Astrocyte (in vitro differentiated cells and primary cell): ENCODE results near the gene TH. TPM values are rescaled to one million over a fixed set of nuclear protein-coding genes. Genes with fewer than 3 reads are reported as not detected.

Experiments used
- DNase-seq: peaks from one replicate; pipeline ENCODE4 v3.0.0-alpha.2; 2010; ENCODE audit warnings: low read depth
- FAIRE-seq: peaks from 2 replicates; lab custom pipeline; 2011; peaks lifted over from hg19 to GRCh38; lab: Jason Lieb, UNC
- H2AFZ ChIP-seq: 2 replicates; pipeline ENCODE4 v1.6.0; 2012; ENCODE audit warnings: low read depth, low read length, inconsistent platforms
- H3K27ac ChIP-seq: 2 replicates; pipeline ENCODE4 v1.5.1; 2011; ENCODE audit warnings: low read depth, low read length, inconsistent platforms
- H3K27me3 ChIP-seq: 2 replicates; pipeline ENCODE4 v1.6.0; 2011; ENCODE audit warnings: low read length, inconsistent platforms; ENCODE audit not compliant: insufficient read depth
- H3K36me3 ChIP-seq: 2 replicates; pipeline ENCODE4 v1.5.1; 2011; ENCODE audit warnings: low read length, inconsistent platforms; ENCODE audit not compliant: insufficient read depth
- H3K4me1 ChIP-seq: 2 replicates; pipeline ENCODE4 v1.5.1; 2011; ENCODE audit warnings: low read length, inconsistent platforms; ENCODE audit not compliant: insufficient read depth
- H3K4me2 ChIP-seq: 2 replicates; pipeline ENCODE4 v1.6.0; 2012; ENCODE audit warnings: low read length, inconsistent platforms
- H3K4me3 ChIP-seq: 2 replicates; pipeline ENCODE4 v1.5.1; 2011; ENCODE audit warnings: low read depth, mild to moderate bottlenecking, low read length, inconsistent platforms; ENCODE audit not compliant: insufficient read depth
- H3K79me2 ChIP-seq: 2 replicates; pipeline ENCODE4 v1.6.0; 2012; ENCODE audit warnings: mild to moderate bottlenecking, low read length, inconsistent platforms; ENCODE audit not compliant: insufficient read depth
- H3K9ac ChIP-seq: 2 replicates; pipeline ENCODE4 v1.6.0; 2012; ENCODE audit warnings: mild to moderate bottlenecking, low read length, inconsistent platforms
- H3K9me3 ChIP-seq: 2 replicates; pipeline ENCODE4 v1.5.1; 2012; ENCODE audit warnings: low read depth, mild to moderate bottlenecking, low read length, inconsistent platforms; ENCODE audit not compliant: insufficient read depth
- H4K20me1 ChIP-seq: 2 replicates; pipeline ENCODE4 v1.6.0; 2012; ENCODE audit warnings: low read length, inconsistent platforms; ENCODE audit not compliant: insufficient read depth
- H3K27ac Mint-ChIP-seq: one replicate; pipeline ENCODE4 v1.8.0; 2021; ENCODE audit warnings: mild to moderate bottlenecking, mixed read lengths; ENCODE audit not compliant: unreplicated experiment
- H3K27me3 Mint-ChIP-seq: one replicate; pipeline ENCODE4 v1.8.0; 2021; ENCODE audit warnings: low read depth, mixed read lengths; ENCODE audit not compliant: unreplicated experiment
- H3K36me3 Mint-ChIP-seq: one replicate; pipeline ENCODE4 v1.8.0; 2021; ENCODE audit warnings: low read depth, mixed read lengths; ENCODE audit not compliant: unreplicated experiment
- H3K4me1 Mint-ChIP-seq: one replicate; pipeline ENCODE4 v1.8.0; 2021; ENCODE audit warnings: low read depth, mixed read lengths; ENCODE audit not compliant: unreplicated experiment
- H3K4me3 Mint-ChIP-seq: one replicate; pipeline ENCODE4 v1.8.0; 2021; ENCODE audit warnings: mild to moderate bottlenecking, moderate library complexity, mixed read lengths; ENCODE audit not compliant: unreplicated experiment
- H3K9me3 Mint-ChIP-seq: one replicate; pipeline ENCODE4 v1.8.0; 2021; ENCODE audit warnings: mild to moderate bottlenecking, mixed read lengths; ENCODE audit not compliant: unreplicated experiment
- EZH2 ChIP-seq: IDR thresholded peaks from 2 replicates; pipeline ENCODE4 v1.6.1; 2012; ENCODE audit warnings: mild to moderate bottlenecking, low read length, inconsistent platforms; ENCODE audit not compliant: insufficient read depth
- total RNA-seq: library from RNA; stranded (reverse); gene quantifications from 2 replicates; pipeline ENCODE4 v1.2.1, GENCODE V29; 2021
- TF ChIP-seq, protein P1 (sequence below): IDR thresholded peaks from 2 replicates; pipeline ENCODE4 v1.5.1; 2011; ENCODE audit warnings: low read depth, mild to moderate bottlenecking, inconsistent platforms, low read length, moderate library complexity; ENCODE audit not compliant: insufficient read depth

TH gene
- total RNA-seq, 1 donor from 2014 or later = not detected

DNA sequence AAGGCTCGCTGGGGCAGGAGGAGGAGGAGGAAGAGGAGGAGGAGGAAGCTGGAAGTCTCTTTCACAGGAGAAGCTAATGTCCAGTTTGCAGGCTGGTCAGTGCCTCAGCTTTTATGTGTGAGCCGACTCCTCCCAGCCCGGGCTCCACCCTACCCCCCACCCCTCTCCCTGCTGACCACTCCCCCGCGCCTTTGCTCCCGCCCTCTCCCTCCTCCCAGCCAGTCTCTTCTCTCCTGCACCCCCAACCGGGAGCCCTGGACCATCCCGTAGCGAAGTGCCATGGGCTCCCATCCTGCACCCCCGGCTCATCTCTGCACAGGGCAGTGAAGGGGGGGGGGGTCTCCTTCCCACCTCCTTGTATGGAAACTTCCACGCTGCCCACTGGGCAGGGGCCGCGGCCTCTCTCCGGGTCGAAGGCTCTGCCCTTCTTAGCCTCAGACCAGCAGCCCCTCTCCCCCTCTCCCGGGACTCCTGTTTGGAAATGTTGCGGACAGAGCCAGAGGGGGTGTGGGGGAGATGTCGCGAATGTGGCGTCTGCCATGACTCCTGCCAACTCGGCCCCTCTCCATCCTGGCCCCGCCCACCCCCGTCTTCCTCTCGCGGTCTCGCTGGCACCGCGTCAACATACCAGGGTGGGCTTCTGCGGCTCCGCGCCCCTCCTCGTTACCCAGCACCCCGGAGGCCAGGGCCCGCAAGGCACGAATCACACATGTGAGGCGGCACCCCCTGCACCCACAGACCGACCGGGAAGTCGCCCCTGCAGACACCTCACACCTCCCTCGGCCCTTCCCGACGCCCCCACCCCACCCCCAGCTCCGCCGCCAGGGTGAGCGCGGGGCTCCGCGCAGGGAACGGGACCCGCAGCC, 34.2 kb downstream of the TH start:
- H3K4me1 Mint-ChIP-seq = no peaks in the 10 kb centered on the region
- Histone ChIP-seq H3K79me2 (no peaks in the 10 kb centered on the region), H4K20me1 (peaks cover 8% of the 10 kb centered on the region), H3K4me2 (peak overlapping the region; percentile 79), H3K27me3 (peaks cover 34% of the 10 kb centered on the region), H3K4me3 (peak overlapping the region; percentile 10), H3K9ac (no peak overlapping the region), H3K4me1 (no peaks in the 10 kb centered on the region), H3K9me3 (no peaks in the 10 kb centered on the region), H3K36me3 (no peaks in the 10 kb centered on the region), H3K27ac (no peak overlapping the region), H2AFZ (peak overlapping the region; percentile 47)
- no peaks in the 10 kb centered on the region for H3K9me3 Mint-ChIP-seq
- peaks cover 30% of the 10 kb centered on the region for H3K27me3 Mint-ChIP-seq
- H3K4me3 Mint-ChIP-seq = peak overlapping the region; percentile 80
- FAIRE-seq (no peak), DNase-seq (peak; percentile 18)
- TF ChIP-seq, protein P1, sequence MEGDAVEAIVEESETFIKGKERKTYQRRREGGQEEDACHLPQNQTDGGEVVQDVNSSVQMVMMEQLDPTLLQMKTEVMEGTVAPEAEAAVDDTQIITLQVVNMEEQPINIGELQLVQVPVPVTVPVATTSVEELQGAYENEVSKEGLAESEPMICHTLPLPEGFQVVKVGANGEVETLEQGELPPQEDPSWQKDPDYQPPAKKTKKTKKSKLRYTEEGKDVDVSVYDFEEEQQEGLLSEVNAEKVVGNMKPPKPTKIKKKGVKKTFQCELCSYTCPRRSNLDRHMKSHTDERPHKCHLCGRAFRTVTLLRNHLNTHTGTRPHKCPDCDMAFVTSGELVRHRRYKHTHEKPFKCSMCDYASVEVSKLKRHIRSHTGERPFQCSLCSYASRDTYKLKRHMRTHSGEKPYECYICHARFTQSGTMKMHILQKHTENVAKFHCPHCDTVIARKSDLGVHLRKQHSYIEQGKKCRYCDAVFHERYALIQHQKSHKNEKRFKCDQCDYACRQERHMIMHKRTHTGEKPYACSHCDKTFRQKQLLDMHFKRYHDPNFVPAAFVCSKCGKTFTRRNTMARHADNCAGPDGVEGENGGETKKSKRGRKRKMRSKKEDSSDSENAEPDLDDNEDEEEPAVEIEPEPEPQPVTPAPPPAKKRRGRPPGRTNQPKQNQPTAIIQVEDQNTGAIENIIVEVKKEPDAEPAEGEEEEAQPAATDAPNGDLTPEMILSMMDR = no peak
- peak; percentile 50 for TF ChIP-seq EZH2
- peak overlapping the region; percentile 34 for H3K27ac Mint-ChIP-seq
- no peaks in the 10 kb centered on the region for H3K36me3 Mint-ChIP-seq

DNA sequence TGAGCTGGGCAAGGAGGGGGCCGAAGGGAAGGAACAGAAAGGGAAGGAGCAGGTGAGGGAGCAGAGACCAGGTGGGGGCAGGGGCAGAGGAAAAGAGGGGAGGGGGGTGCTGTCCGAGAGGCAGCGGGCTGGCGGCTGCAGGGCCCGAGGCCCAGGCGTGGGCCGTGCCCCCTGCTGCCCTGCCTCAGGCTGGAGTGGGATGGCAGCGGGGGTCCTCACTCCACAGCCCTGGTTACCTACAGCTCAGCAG, 34.7 kb downstream of the TH start:
- Mint-ChIP-seq H3K27ac (no peak overlapping the region), H3K36me3 (no peaks in the 10 kb centered on the region), H3K9me3 (no peaks in the 10 kb centered on the region), H3K4me1 (no peaks in the 10 kb centered on the region), H3K4me3 (no peak overlapping the region), H3K27me3 (peaks cover 28% of the 10 kb centered on the region)
- Histone ChIP-seq H3K27ac (no peak overlapping the region), H3K4me3 (no peak overlapping the region), H3K27me3 (peaks cover 28% of the 10 kb centered on the region), H3K79me2 (no peaks in the 10 kb centered on the region), H3K36me3 (no peaks in the 10 kb centered on the region), H4K20me1 (peaks cover 4% of the 10 kb centered on the region), H3K9ac (no peak overlapping the region), H3K9me3 (no peaks in the 10 kb centered on the region), H3K4me2 (peak overlapping the region; percentile 79), H3K4me1 (no peaks in the 10 kb centered on the region), H2AFZ (peak overlapping the region; percentile 47)
- FAIRE-seq (no peak), DNase-seq (no peak)
- no peak for TF ChIP-seq EZH2
- TF ChIP-seq, protein P1 = no peak

DNA sequence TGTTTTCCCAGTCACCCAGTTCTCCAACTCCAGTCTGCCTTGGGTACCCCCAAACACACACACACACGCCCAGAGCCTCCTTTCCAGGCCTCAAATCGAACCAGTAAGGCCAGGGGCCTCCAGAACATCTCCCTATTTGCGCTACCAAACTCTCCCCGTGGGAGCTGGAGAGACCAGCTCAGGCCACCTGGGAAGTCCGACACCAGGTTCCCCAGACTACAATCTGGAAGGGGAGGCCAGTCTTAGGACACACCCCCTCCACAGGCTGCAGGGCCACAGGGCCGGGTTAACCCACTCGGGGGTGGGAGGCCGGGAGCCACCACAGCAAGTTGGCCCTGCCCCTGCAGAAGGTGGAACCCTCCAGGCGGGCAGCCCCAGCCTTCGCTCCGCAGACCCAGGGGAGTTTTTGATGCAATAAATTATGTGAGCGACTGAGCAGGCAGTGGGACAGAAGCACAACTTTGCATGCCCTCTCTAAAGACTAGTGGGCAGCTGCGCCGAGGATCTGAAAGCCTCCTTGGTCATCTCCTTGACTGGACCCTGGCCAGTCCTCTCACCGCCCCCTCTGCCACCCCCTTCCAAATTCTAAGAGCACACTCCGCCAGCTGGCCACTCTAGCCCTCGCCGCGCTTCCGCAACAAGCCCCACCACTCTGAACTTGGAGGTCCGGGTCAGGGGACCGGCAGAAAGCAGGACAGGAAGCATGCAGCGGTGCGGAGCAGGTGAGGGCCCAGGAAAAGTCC, 35.2 kb downstream of the TH start:
- peaks cover 27% of the 10 kb centered on the region for H3K27me3 Mint-ChIP-seq
- FAIRE-seq (no peak), DNase-seq (no peak)
- Histone ChIP-seq H4K20me1 (peaks cover 6% of the 10 kb centered on the region), H3K79me2 (no peaks in the 10 kb centered on the region), H3K4me1 (no peaks in the 10 kb centered on the region), H3K4me3 (no peak overlapping the region), H3K36me3 (no peaks in the 10 kb centered on the region), H3K9me3 (peaks cover 4% of the 10 kb centered on the region), H2AFZ (no peak overlapping the region), H3K27ac (no peak overlapping the region), H3K9ac (no peak overlapping the region), H3K4me2 (peak overlapping the region; percentile 79), H3K27me3 (peaks cover 23% of the 10 kb centered on the region)
- peaks cover 2% of the 10 kb centered on the region for H3K36me3 Mint-ChIP-seq
- H3K4me1 Mint-ChIP-seq = no peaks in the 10 kb centered on the region
- TF ChIP-seq, protein P1 = no peak
- TF ChIP-seq EZH2 = no peak
- no peaks in the 10 kb centered on the region for H3K9me3 Mint-ChIP-seq
- no peak overlapping the region for H3K4me3 Mint-ChIP-seq
- no peak overlapping the region for H3K27ac Mint-ChIP-seq
